Right renal cortex interstitium (tissue), 3 donors: ENCODE data around the gene DLEC1. TPM values are rescaled to one million over a fixed set of nuclear protein-coding genes. Genes with fewer than 3 reads are reported as not detected.

Experiments used
- DNase-seq, 3 donors: peaks; one replicate each; pipeline ENCODE4 v3.0.0-alpha.2; 2013; ENCODE audit warnings: low read depth in 3 of 3, low spot score in 2 of 3
- polyA plus RNA-seq, 3 donors: library from polyadenylated mRNA; unstranded; fragments of 120-200 nt; gene quantifications; one replicate each; pipeline ENCODE4 v1.2.1, GENCODE V29; 2013; ENCODE audit not compliant: insufficient read length in 3 of 3

Gene DLEC1
- polyA plus RNA-seq, 3 donors: 0.55 to 0.75 (median 0.69) TPM

DNA sequence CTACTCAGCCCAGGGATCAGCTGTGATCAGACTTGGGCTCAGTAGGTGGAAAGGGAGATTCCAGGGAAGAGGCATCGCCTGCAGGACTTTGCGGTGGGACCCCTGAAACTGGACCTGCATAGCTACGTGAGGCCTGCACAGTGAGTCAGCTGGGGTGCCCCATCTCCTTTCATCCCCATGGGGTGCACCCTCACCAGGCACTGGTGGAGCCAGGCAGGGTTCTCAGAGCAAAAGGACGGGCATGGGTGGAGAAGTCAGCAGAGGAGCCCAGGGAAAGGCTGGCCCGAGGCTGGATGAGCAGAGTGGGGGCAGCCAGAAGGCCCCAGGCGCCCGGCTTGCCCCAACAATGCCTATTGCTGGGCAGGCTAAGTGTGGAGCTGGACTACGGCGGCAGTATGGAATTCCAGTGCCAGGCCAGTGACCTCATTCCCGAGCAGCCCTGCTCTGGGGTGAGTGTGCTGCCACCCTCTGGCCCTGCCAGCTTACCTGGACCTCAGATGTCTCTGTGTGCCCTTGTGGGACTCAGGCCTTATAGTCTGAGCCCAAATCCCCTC is 78.2 kb downstream of the DLEC1 start:
- DNase-seq: no peak

DNA sequence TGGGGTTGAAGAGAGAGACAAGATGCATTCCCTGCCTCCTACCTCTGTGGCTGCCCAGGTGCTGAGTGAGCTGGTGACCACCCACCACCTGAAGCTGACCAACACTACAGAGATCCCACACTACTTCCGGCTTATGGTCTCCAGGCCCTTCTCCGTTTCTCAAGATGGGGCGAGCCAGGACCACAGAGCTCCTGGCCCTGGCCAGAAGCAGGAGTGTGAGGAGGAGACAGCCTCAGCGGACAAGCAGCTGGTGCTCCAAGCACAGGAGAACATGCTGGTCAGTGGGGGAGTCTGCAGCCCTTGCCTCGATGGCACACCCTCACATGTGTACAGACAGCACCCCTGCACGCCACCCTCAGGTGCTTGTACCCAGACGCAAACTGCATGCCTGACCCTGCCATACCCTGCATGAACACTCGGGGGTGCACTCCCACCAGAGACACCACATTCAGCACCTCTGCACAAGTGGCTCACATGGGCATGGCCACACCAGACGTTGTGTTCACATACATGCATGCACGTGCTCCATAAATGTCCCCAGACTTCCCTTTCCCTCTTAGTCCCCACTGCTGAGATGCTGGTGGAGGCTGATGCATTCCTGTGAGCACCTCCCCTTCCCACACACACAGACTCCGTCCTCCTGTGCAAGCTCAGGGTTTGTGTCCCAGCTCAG is 78.9 kb downstream of the DLEC1 start:
- DNase-seq: no peak

DNA sequence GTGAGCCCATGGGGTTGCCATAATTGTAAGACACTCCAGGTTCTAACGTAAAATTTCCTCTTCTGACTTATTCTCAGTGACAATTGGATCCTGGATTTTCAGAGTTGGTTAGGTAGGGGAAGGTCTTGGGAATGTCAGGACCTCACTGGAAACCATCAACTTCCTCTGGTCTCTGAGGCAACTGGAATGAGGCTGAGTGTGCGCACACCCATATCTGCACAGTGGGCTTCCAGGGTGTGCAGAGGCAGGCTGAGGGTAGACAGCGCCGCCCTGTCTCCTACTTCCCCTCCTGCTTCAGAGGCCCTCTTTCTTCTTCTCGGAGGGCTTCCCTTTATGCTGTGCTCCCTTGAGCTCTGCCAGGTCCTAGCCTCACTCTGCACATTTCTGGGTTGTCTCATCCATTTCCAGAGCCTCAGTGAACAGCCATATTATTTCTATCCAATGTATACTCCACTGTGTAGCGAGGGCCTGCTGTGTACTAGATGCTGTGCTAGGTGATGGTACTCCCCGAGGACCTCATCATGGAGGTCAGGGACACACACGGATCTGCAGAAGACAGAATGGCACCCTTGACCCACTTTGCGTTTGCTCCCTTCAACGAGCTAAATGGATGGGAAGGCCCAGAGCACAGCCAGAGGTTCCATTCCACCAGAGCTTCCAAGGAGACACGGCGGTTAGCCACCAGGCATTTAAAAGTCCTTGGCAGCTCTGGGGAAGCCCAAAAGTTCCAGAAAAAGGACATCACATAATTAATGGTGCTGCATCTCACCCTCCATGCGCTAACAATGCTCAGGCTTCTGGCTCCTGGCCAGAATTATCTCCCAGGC is 79.6 kb downstream of the DLEC1 start:
- no peak for DNase-seq

DNA sequence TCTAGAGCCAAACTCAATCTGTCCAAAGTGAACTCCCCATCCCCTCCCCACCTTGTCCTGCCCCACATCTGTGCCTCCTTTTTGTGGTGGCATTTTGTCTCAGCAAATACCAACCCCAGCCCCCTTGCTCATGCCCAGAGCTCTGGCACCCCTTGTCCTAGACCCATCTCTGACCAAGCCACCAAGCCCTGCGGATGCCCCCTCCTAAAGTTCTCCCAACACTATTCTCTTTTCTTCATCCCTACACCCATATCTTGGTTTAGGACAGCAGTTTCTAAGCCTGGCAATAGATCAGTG is 80.2 kb downstream of the DLEC1 start:
- no peak for DNase-seq

DNA sequence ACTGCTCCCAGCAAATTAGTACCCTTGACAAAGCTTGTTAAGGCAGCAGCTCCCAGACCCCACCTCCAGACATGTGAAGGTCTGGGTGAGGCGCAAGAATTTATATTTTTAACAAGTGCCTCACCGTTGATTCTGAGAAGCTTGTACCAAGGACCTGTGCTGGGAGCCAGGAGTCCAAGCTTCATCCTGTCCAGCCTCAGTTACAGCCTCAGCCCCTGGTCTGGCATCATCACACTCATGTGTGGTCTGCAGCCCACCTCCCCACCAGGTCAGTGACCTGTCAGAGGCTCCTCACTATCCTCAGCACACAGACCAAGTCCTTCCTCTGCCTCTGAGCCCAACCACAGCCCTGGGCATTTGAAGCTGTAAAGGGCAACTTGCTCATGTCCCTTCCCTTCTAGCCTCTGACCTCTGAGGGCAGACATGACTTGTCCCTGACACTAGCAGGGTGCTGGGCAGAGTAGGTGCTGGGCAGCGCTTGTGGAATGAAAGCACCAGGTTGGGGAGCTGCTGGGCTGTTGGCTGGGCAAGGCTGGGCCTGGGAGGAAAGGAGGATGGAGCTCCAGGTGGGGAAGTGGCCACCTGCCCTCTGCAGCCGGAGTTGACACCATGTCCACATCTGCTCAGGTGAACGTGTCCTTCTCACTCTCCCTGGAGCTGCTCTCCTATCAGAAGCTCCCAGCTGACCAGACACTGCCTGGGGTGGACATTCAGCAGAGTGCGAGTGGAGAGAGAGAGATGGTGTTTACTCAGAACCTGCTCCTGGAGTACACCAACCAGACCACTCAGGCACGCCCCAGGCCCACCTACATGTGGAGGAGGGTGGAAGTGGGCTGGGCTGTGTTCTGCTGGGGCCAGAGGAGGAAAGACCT is 81.0 kb downstream of the DLEC1 start:
- no peak for DNase-seq

DNA sequence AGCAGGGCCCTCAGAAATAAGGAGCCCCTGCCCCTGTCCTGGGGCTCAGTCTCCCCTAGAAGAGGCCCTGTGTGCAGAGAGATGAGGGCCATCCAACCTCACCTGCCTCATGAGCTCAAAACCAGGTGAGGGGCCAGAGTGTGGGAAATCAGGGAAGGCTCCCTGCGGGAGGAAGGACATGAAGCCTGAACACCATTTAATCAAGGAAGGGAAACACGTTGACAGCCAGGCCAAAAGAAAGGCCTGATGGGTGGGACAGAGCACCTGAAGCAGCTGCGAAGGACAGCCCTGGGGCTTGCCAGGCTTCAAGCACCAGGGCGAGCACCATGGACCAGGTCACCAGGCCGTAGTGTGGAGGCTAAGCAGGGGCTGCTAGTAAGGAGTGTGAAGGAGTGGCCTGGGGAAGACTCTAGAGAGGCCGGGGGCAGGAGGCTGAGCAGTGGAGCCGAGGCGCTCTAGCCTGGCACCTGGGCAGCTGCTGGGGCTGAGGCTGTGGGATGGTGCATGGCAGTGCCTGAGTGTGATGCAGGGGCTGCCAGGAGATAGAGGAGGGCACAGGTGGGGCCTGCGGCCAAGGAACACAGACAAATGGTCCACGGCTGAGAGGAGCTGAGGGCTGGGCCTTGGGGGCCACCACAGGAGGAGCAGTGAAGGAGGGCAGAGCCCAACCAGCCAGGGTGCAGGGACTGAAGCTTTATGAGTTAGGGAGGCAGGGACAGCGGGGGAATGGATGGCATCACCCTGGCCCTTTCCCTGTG is 81.9 kb downstream of the DLEC1 start:
- DNase-seq: no peak

DNA sequence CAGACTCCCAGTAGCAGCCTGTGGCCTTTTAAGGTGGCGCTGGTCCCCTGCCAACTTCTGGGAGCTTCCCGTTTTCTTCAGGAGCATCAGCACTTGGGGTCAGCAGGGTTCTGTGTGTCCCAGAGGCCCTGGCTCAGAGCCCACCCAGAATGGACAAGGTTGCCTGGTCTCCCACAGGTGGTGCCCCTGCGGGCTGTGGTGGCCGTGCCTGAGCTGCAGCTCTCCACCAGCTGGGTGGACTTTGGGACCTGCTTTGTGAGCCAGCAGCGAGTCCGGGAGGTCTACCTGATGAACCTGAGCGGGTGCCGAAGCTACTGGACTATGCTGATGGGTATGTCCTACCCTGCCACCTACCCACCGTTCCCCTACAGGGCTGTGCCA is 82.4 kb downstream of the DLEC1 start:
- DNase-seq: no peak

DNA sequence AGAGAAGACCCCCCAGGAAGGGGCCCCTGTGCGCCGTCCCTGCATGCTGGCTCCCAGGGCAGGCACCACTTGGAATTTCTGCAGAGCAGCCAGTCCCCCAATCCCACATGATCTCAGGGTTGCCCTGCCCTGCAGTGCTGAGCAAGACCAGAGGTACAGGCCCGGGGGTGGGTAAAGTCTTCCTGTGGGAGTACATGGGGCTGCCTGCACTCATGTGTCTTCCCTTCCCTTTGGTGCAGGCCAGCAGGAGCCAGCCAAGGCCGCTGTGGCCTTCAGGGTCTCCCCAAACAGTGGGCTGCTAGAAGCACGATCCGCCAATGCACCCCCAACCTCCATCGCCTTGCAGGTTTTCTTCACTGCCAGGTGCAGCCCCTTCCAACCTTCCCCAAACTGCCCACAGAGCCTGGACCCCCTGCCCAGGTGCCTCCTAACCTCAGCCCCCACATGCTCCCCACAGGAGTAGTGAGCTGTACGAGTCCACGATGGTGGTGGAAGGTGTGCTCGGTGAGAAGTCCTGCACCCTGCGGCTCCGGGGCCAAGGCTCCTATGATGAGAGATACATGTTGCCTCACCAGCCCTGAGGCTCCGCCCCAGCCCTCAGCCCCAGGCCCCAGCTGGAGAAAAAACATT is 82.9 kb downstream of the DLEC1 start:
- no peak for DNase-seq

DNA sequence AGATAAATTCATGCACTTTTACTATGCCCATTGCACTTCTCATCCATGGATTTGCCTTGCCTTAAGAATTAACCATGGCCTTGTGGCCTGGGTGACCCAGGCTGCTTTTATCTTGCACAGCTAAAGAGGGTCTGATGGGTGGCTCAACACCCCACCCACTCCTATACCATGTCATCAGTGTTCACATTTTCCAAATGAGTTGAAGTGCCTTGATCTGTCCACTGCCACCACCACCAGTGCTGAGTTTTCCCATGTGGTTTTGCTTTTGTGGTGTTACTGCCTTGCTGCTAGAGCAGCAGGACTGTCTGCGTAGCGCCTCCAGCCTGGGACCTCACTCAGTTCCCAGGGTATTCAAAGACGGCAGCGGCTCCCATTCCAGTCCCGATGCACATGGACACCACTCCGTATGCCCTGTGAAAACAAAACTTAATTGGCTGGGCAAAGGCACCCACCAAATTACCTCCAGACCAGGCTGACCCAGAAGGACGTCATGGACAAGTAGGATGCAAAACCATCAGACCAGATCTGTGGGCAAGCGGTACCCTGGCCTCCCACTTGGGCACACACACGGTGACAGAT is 83.8 kb downstream of the DLEC1 start:
- DNase-seq: no peak

DNA sequence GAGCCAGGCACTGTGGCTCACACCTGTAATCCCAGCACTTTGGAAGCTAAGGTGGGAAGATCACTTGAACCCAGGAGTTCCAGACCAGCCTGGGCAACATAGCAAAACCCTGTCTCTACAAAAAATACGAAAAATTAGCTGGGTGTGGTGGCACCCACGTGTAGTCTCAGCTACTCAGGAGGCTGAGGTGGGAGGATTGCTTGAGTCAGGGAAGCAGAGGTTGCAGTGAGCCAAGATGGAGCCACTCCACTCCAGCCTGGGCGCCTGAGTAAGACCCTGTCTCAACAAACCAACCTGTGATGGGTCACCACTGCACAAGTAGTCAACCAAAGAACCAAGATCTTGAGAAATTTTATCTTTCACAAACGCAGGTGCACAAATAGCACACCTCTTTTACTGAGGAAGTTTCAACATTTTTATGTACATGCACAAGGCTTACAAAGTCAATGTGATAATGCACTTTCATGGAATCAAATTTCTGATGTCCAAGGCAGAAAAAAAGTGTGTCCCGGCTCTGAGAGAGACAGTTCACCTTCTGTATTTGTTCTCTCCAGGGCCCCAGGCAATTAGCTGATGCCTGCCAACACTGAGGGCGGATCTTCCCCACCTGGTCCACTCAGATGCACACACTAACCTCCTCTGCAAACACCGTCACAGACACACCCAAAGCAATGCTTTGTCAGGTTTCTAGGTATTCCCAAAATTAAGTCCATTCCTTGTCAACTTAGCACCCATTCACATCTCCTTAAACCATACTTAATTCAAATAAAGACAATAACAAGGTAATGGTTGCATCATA is 85.5 kb downstream of the DLEC1 start:
- no peak for DNase-seq

DNA sequence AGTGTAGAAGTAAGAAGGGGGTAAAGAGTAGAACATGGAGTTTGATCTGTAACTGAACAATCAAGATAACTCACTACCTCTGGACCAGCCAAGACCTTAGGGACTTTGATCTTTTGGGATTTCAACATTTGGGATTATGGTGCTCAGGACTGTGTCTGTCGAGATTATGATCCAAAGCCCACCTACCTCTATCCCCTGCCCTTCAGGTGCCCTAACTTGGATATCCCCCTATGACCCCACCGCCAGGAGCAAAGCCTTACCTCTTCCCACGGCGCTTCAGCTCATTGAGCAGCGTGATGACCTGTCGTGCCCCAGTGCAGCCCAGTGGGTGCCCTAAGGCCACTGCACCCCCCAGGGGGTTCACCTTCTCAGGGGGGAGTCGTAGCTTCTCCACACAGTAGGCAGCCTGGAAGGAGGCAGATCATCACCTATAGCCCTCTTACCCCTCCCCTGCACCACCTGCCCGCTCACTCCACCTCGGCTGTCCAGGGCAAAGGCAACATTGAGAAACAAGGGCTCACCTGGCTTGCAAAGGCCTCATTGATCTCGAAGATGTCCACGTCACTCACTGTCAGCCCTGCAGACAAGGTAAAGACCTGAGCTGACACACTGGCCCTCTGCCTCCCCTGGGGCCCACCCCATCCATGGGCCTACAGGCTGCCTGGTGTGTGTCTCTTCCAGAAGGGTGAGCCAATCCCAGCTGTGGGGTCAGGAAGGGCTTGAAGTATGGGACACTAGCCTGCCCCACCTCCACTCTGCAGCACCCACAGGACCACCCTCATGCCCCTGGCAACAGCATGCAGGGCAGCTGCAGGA is 86.5 kb downstream of the DLEC1 start:
- DNase-seq: no peak

DNA sequence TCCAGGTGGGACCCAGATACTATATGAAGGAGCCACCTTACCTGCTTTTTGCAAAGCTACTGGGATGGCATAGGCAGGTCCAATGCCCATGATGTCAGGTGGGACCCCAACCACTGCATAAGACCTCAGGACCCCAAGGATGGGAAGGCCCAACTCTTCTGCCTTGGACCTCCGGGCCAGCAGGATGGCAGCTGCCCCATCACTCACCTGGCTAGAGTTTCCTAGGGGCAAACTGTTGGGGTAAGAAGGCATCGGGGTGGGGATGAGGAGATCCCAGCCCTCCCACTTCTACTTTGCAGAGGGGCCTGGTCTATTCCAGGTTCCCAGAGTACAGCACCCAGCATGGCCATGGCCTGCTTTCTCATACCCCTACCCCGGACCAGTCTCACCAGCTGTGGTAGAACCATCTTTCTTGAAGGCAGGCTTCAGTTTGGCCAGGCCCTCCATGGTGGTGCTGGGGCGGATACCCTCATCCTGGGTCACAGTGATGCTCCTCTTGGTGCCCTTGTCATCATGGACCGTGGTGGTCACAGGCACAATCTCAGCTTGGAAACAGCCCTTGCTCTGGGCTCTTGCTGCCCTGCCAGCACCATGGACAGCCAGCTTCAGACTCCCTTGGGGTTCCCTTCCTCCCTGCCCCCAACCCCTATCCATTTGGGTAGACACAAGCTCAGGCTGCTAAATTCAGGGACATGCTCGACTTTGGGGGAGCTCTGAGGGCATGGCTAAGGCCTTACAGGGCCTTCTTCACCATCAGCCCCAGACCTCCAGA is 87.3 kb downstream of the DLEC1 start:
- DNase-seq: no peak

DNA sequence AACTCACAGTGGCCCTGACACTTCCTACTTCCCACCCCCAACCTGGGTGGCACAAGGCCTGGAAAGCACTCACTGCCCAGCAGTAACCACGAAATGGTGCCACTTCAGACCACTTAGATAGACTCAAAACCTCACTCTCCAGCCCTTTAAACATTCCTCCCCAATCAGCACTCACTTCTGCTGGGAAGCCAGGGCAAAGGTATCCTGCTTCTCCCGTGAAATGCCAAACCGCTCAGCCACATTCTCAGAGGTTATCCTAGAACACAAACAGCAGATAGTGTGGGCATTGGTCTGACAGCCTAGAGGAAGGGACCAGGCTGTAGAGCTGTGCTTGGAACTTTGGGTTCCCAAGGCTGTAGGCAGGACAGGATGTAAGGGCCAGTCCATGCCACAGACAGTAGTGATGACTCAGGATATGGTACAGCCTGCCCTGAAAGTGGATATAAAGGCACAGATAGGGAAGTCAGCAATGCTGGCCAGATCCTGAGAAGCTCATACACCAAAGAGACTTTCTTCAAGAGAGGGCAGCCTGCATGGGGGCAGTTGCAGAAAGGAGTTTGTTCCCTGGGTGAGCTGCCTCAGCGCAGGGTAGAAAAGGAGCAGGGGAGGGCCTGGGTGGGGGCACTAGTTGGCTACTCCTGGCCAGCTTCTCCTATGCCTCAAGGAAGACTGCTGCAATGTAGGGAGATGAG is 88.7 kb downstream of the DLEC1 start:
- no peak for DNase-seq

DNA sequence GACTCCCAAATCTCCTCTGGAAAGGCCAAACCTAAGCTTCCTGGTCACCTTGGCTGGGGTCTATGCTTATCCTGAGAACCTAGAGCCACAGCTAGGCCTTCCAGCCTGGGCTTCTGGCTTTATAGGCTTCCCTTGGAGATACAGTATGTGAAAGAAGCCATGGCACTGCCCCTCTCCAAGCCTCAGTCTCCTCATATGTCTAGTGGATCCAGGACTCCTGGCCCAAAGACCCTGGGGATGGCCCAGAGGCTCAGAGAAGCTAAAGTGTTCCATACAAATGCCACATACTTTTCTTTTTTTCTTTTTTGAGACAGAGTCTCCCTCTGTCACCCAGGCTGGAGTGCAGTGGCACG is 89.3 kb downstream of the DLEC1 start:
- no peak for DNase-seq

DNA sequence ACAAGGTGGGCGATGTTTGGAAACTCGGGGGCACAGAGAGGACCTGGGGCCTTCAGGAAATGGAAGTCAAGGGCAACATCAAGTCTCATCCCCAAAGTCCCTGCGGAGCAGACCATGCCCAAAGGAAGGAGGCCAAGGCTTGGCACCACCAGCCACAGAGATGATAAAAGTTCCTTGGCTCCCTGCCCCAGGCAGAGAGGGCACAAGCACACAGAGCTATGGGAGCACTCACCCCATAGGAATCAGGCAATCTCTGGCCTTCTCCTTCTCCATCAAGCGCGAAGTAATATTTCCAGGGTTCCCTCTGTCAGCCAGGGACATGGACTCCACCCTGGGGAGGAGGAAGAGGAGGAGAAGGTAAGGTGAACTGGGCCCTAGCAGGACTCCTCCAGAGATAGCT is 90.0 kb downstream of the DLEC1 start:
- no peak for DNase-seq

DNA sequence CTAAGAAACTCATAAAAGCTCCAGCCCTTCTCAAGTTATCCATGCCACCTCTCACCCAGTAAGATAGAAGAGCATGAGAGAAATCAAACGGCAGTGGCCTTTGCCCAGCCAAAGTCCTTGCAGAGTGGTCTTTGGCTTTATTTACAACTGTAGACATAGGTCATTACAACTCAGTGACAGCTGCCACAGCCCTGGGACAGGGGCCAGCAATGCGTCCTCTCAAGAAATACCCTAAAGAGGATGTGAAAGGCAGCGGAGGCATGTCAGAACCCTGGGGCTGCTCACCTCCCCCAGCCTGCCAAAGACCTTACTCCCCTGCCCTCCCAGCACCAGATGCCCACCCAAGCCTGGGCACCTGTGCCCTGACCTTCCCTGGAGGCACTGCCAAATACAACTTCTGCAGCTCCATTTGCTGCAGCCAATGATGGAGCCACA is 91.6 kb downstream of the DLEC1 start:
- DNase-seq: no peak
